Loucy (cell line): ENCODE results near the gene RAB26.

Experiments
- CTCF ChIP-seq: fragments of 200-600 bp; sonication (generic); conservative IDR thresholded peaks from 2 replicates; pipeline ENCODE4 v1.5.1; 2014; ENCODE audit warnings: mild to moderate bottlenecking, antibody characterized with exemption, low read length
- EZH2phosphoT487 ChIP-seq: fragments of 200-600 bp; IDR thresholded peaks from 2 replicates; pipeline ENCODE4 v1.6.1; 2018; ENCODE audit warnings: antibody characterized with exemption, mild to moderate bottlenecking, moderate library complexity, borderline replicate concordance

- TF ChIP-seq CTCF (no peak), EZH2phosphoT487 (no peak)
These were observed 2.2 kb downstream of the RAB26 start for GRCh38 chr16:2150418-2151187.
